Naive B cell (primary cell): ENCODE data around the gene ERFE. TPM values are rescaled to one million over a fixed set of nuclear protein-coding genes. Genes with fewer than 3 reads are reported as not detected.

ENCODE experiments used
- ATAC-seq, 2 donors: fragments of 150-1000 bp; cut with Tn5 transposase; 2 replicates each; pipeline ENCODE4 v1.10.0; 2021; ENCODE audit warnings: low read depth in 2 of 2, mild to moderate bottlenecking in 2 of 2, moderate library complexity in 2 of 2
- DNase-seq: peaks from one replicate; pipeline ENCODE4 v3.0.0; 2022
- H3K27ac Mint-ChIP-seq, 6 donors: one replicate each; pipeline ENCODE4 v1.8.0; 2020 to 2022; ENCODE audit warnings: mild to moderate bottlenecking in 6 of 6, mixed read lengths in 6 of 6, moderate library complexity in 5 of 6, inconsistent platforms in 2 of 6
- H3K27me3 Mint-ChIP-seq, 3 donors: one replicate each; pipeline ENCODE4 v1.8.0; 2021 to 2022; ENCODE audit warnings: mixed read lengths in 3 of 3, mild to moderate bottlenecking in 1 of 3
- H3K36me3 Mint-ChIP-seq, 2 donors: one replicate each; pipeline ENCODE4 v1.8.0; 2020 to 2022; ENCODE audit warnings: mixed read lengths in 2 of 2, inconsistent platforms in 1 of 2, mild to moderate bottlenecking in 1 of 2
- H3K4me1 Mint-ChIP-seq, 3 donors: one replicate each; pipeline ENCODE4 v1.8.0; 2020 to 2022; ENCODE audit warnings: mixed read lengths in 3 of 3, inconsistent platforms in 1 of 3, mild to moderate bottlenecking in 1 of 3, moderate library complexity in 1 of 3
- H3K4me3 Mint-ChIP-seq, 8 donors: one replicate each; pipeline ENCODE4 v1.8.0; 2020 to 2022; ENCODE audit warnings: mild to moderate bottlenecking in 8 of 8, mixed read lengths in 8 of 8, moderate library complexity in 8 of 8, inconsistent platforms in 2 of 8
- H3K9me3 Mint-ChIP-seq, 7 donors: one replicate each; pipeline ENCODE4 v1.8.0; 2020 to 2022; ENCODE audit warnings: mixed read lengths in 7 of 7, mild to moderate bottlenecking in 5 of 7, inconsistent platforms in 2 of 7, moderate library complexity in 1 of 7
- polyA plus RNA-seq, 6 donors: library from polyadenylated mRNA; unstranded; fragments of 300-500 nt; fragmentation: Illumina TruSeq; gene quantifications; one replicate each; pipeline ENCODE4 v1.2.3, GENCODE V29; 2021; ENCODE audit warnings: low read depth in 6 of 6

ERFE gene
- polyA plus RNA-seq, 6 donors from 2014 or later, result not detected

GRCh38 chr2:238121511-238122286 is 37.1 kb upstream of the ERFE start:
- DNase-seq (no peak), ATAC-seq (no peak)
- Mint-ChIP-seq H3K4me3 (no peak overlapping the region), H3K27me3 (peaks cover 0 to 29% (median 21%) of the 10 kb centered on the region in 3 donors), H3K4me1 (peaks cover 0 to 5% (median 0%) of the 10 kb centered on the region in 3 donors), H3K27ac (no peak overlapping the region), H3K9me3 (peaks cover 0 to 4% (median 0%) of the 10 kb centered on the region in 7 donors), H3K36me3 (no peaks in the 10 kb centered on the region)

GRCh38 chr2:238122287-238123217 is 36.2 kb upstream of the ERFE start:
- H3K27ac Mint-ChIP-seq, result no peak overlapping the region
- no peak for DNase-seq
- peaks cover 0 to 3% (median 0%) of the 10 kb centered on the region in 7 donors for H3K9me3 Mint-ChIP-seq
- H3K36me3 Mint-ChIP-seq, result no peaks in the 10 kb centered on the region
- ATAC-seq, result no peak
- peaks cover 0 to 5% (median 0%) of the 10 kb centered on the region in 3 donors for H3K4me1 Mint-ChIP-seq
- H3K4me3 Mint-ChIP-seq, result no peak overlapping the region
- H3K27me3 Mint-ChIP-seq, result peaks cover 0 to 22% (median 17%) of the 10 kb centered on the region in 3 donors

- DNase-seq, result no peak
- no peak overlapping the region for H3K27ac Mint-ChIP-seq
- H3K9me3 Mint-ChIP-seq, result no peaks in the 10 kb centered on the region
- H3K4me3 Mint-ChIP-seq, result no peak overlapping the region
- H3K4me1 Mint-ChIP-seq, result peaks cover 0 to 5% (median 0%) of the 10 kb centered on the region in 3 donors
- H3K27me3 Mint-ChIP-seq, result peaks cover 0 to 14% (median 9%) of the 10 kb centered on the region in 3 donors
- H3K36me3 Mint-ChIP-seq, result no peaks in the 10 kb centered on the region
- ATAC-seq, result no peak
Measured at GRCh38 chr2:238123218-238123971, 35.4 kb upstream of the ERFE start.

GRCh38 chr2:238123991-238124470 is 34.7 kb upstream of the ERFE start:
- Mint-ChIP-seq H3K36me3 (no peaks in the 10 kb centered on the region), H3K4me3 (no peak overlapping the region), H3K9me3 (no peaks in the 10 kb centered on the region), H3K27me3 (peaks cover 0 to 8% (median 3%) of the 10 kb centered on the region in 3 donors), H3K4me1 (peaks cover 0 to under 1% (median 0%) of the 10 kb centered on the region in 3 donors), H3K27ac (no peak overlapping the region)
- DNase-seq, result no peak
- no peak for ATAC-seq

GRCh38 chr2:238124488-238125126 is 34.2 kb upstream of the ERFE start:
- H3K27me3 Mint-ChIP-seq, result peaks cover 0 to 3% (median 0%) of the 10 kb centered on the region in 3 donors
- ATAC-seq (no peak), DNase-seq (no peak)
- H3K36me3 Mint-ChIP-seq, result no peaks in the 10 kb centered on the region
- no peaks in the 10 kb centered on the region for H3K9me3 Mint-ChIP-seq
- H3K27ac Mint-ChIP-seq, result no peak overlapping the region
- no peak overlapping the region for H3K4me3 Mint-ChIP-seq
- no peaks in the 10 kb centered on the region for H3K4me1 Mint-ChIP-seq

- no peak for DNase-seq
Measured at GRCh38 chr2:238125127-238125885, 33.5 kb upstream of the ERFE start.

GRCh38 chr2:238126338-238126737 is 32.4 kb upstream of the ERFE start:
- Mint-ChIP-seq H3K27ac (no peak overlapping the region), H3K4me3 (no peak overlapping the region), H3K9me3 (no peaks in the 10 kb centered on the region), H3K27me3 (no peaks in the 10 kb centered on the region), H3K4me1 (no peaks in the 10 kb centered on the region), H3K36me3 (no peaks in the 10 kb centered on the region)
- ATAC-seq, result no peak
- DNase-seq, result no peak

More at GRCh38 chr2:238125127-238125885, 33.5 kb upstream of the ERFE start:
- H3K27me3 Mint-ChIP-seq, result no peaks in the 10 kb centered on the region
- ATAC-seq, result no peak
- no peaks in the 10 kb centered on the region for H3K4me1 Mint-ChIP-seq
- H3K27ac Mint-ChIP-seq, result no peak overlapping the region
- H3K36me3 Mint-ChIP-seq, result no peaks in the 10 kb centered on the region
- no peak overlapping the region for H3K4me3 Mint-ChIP-seq
- H3K9me3 Mint-ChIP-seq, result no peaks in the 10 kb centered on the region

GRCh38 chr2:238126775-238127164 is 32.0 kb upstream of the ERFE start:
- no peak overlapping the region for H3K27ac Mint-ChIP-seq
- ATAC-seq (no peak), DNase-seq (no peak)
- no peaks in the 10 kb centered on the region for H3K9me3 Mint-ChIP-seq
- no peaks in the 10 kb centered on the region for H3K4me1 Mint-ChIP-seq
- no peaks in the 10 kb centered on the region for H3K27me3 Mint-ChIP-seq
- H3K36me3 Mint-ChIP-seq, result no peaks in the 10 kb centered on the region
- H3K4me3 Mint-ChIP-seq, result no peak overlapping the region

GRCh38 chr2:238127165-238128060 is 31.4 kb upstream of the ERFE start:
- Mint-ChIP-seq H3K36me3 (no peaks in the 10 kb centered on the region), H3K9me3 (no peaks in the 10 kb centered on the region), H3K4me3 (no peak overlapping the region), H3K27ac (no peak overlapping the region), H3K27me3 (no peaks in the 10 kb centered on the region), H3K4me1 (no peaks in the 10 kb centered on the region)
- ATAC-seq (peak in 1 of 2 donors; percentile 47), DNase-seq (no peak)

- Mint-ChIP-seq H3K27ac (no peak overlapping the region), H3K36me3 (no peaks in the 10 kb centered on the region), H3K27me3 (no peaks in the 10 kb centered on the region), H3K9me3 (no peaks in the 10 kb centered on the region), H3K4me1 (no peaks in the 10 kb centered on the region), H3K4me3 (no peak overlapping the region)
- no peak for DNase-seq
- ATAC-seq, result no peak
Measured at GRCh38 chr2:238128061-238128440, 30.7 kb upstream of the ERFE start.

GRCh38 chr2:238128534-238129001 is 30.2 kb upstream of the ERFE start:
- Mint-ChIP-seq H3K4me3 (no peak overlapping the region), H3K4me1 (no peaks in the 10 kb centered on the region), H3K27ac (no peak overlapping the region), H3K9me3 (no peaks in the 10 kb centered on the region), H3K36me3 (no peaks in the 10 kb centered on the region), H3K27me3 (no peaks in the 10 kb centered on the region)
- no peak for ATAC-seq
- no peak for DNase-seq
